ENCODE measurements around the gene INPP5A.
A peak's percentile ranks its signal among the peaks of the same experiment; 100 is the strongest.

The INPP5A gene

GRCh38 chr10:132562177-132562915, 24.8 kb downstream of the INPP5A start:
- no peak overlapping the region for H3K4me3 ChIP-seq (ENCODE audit: low read depth, low read length)
- no peaks in the 10 kb centered on the region for H3K36me3 ChIP-seq (ENCODE audit: control insufficient read depth, insufficient read depth, low read length)
- H3K9me3 ChIP-seq (ENCODE audit: control insufficient read depth, insufficient read depth, low read length) = no peaks in the 10 kb centered on the region
- no peak overlapping the region for H3K9ac ChIP-seq (ENCODE audit: low read depth, low read length)
- H3K27me3 ChIP-seq (ENCODE audit: control insufficient read depth, insufficient read depth, low read length) = no peaks in the 10 kb centered on the region
- H3K4me1 ChIP-seq (ENCODE audit: control insufficient read depth, insufficient read depth, low read length) = no peaks in the 10 kb centered on the region

- no peak overlapping the region for H3K9ac ChIP-seq (ENCODE audit: low read depth, low read length)
- H3K27me3 ChIP-seq (ENCODE audit: control insufficient read depth, insufficient read depth, low read length) = no peaks in the 10 kb centered on the region
- no peaks in the 10 kb centered on the region for H3K9me3 ChIP-seq (ENCODE audit: control insufficient read depth, insufficient read depth, low read length)
- H3K4me3 ChIP-seq (ENCODE audit: low read depth, low read length) = no peak overlapping the region
- no peaks in the 10 kb centered on the region for H3K4me1 ChIP-seq (ENCODE audit: control insufficient read depth, insufficient read depth, low read length)
- no peaks in the 10 kb centered on the region for H3K36me3 ChIP-seq (ENCODE audit: control insufficient read depth, insufficient read depth, low read length)
Measured at GRCh38 chr10:132562916-132563456, 25.4 kb downstream of the INPP5A start.

GRCh38 chr10:132563485-132564248, 26.1 kb downstream of the INPP5A start:
- H3K4me1 ChIP-seq (ENCODE audit: control insufficient read depth, insufficient read depth, low read length) = no peaks in the 10 kb centered on the region
- H3K9ac ChIP-seq (ENCODE audit: low read depth, low read length) = no peak overlapping the region
- no peaks in the 10 kb centered on the region for H3K36me3 ChIP-seq (ENCODE audit: control insufficient read depth, insufficient read depth, low read length)
- H3K27me3 ChIP-seq (ENCODE audit: control insufficient read depth, insufficient read depth, low read length) = no peaks in the 10 kb centered on the region
- H3K4me3 ChIP-seq (ENCODE audit: low read depth, low read length) = no peak overlapping the region
- H3K9me3 ChIP-seq (ENCODE audit: control insufficient read depth, insufficient read depth, low read length) = no peaks in the 10 kb centered on the region

GRCh38 chr10:132564249-132564605, 26.6 kb downstream of the INPP5A start:
- Histone ChIP-seq H3K9me3 (ENCODE audit: control insufficient read depth, insufficient read depth, low read length) (no peaks in the 10 kb centered on the region), H3K4me1 (ENCODE audit: control insufficient read depth, insufficient read depth, low read length) (no peaks in the 10 kb centered on the region), H3K4me3 (ENCODE audit: low read depth, low read length) (no peak overlapping the region), H3K36me3 (ENCODE audit: control insufficient read depth, insufficient read depth, low read length) (no peaks in the 10 kb centered on the region), H3K9ac (ENCODE audit: low read depth, low read length) (no peak overlapping the region), H3K27me3 (ENCODE audit: control insufficient read depth, insufficient read depth, low read length) (no peaks in the 10 kb centered on the region)

GRCh38 chr10:132564690-132565089, 27.1 kb downstream of the INPP5A start:
- H3K36me3 ChIP-seq (ENCODE audit: control insufficient read depth, insufficient read depth, low read length) = no peaks in the 10 kb centered on the region
- no peak overlapping the region for H3K4me3 ChIP-seq (ENCODE audit: low read depth, low read length)
- H3K27me3 ChIP-seq (ENCODE audit: control insufficient read depth, insufficient read depth, low read length) = no peaks in the 10 kb centered on the region
- no peaks in the 10 kb centered on the region for H3K9me3 ChIP-seq (ENCODE audit: control insufficient read depth, insufficient read depth, low read length)
- H3K9ac ChIP-seq (ENCODE audit: low read depth, low read length) = no peak overlapping the region
- no peaks in the 10 kb centered on the region for H3K4me1 ChIP-seq (ENCODE audit: control insufficient read depth, insufficient read depth, low read length)

- Histone ChIP-seq H3K4me1 (ENCODE audit: control insufficient read depth, insufficient read depth, low read length) (no peaks in the 10 kb centered on the region), H3K36me3 (ENCODE audit: control insufficient read depth, insufficient read depth, low read length) (no peaks in the 10 kb centered on the region), H3K9me3 (ENCODE audit: control insufficient read depth, insufficient read depth, low read length) (no peaks in the 10 kb centered on the region), H3K27me3 (ENCODE audit: control insufficient read depth, insufficient read depth, low read length) (no peaks in the 10 kb centered on the region), H3K9ac (ENCODE audit: low read depth, low read length) (no peak overlapping the region), H3K4me3 (ENCODE audit: low read depth, low read length) (no peak overlapping the region)
Measured at GRCh38 chr10:132565516-132566209, 28.1 kb downstream of the INPP5A start.

- Histone ChIP-seq H3K9ac (ENCODE audit: low read depth, low read length) (no peak overlapping the region), H3K27me3 (ENCODE audit: control insufficient read depth, insufficient read depth, low read length) (no peaks in the 10 kb centered on the region), H3K9me3 (ENCODE audit: control insufficient read depth, insufficient read depth, low read length) (no peaks in the 10 kb centered on the region), H3K36me3 (ENCODE audit: control insufficient read depth, insufficient read depth, low read length) (no peaks in the 10 kb centered on the region), H3K4me1 (ENCODE audit: control insufficient read depth, insufficient read depth, low read length) (no peaks in the 10 kb centered on the region), H3K4me3 (ENCODE audit: low read depth, low read length) (no peak overlapping the region)
Measured at GRCh38 chr10:132566892-132567291, 29.3 kb downstream of the INPP5A start.

GRCh38 chr10:132570265-132570664, 32.7 kb downstream of the INPP5A start:
- Histone ChIP-seq H3K4me1 (ENCODE audit: control insufficient read depth, insufficient read depth, low read length) (peaks cover 2% of the 10 kb centered on the region), H3K9ac (ENCODE audit: low read depth, low read length) (no peak overlapping the region), H3K4me3 (ENCODE audit: low read depth, low read length) (no peak overlapping the region), H3K9me3 (ENCODE audit: control insufficient read depth, insufficient read depth, low read length) (no peaks in the 10 kb centered on the region), H3K27me3 (ENCODE audit: control insufficient read depth, insufficient read depth, low read length) (no peaks in the 10 kb centered on the region), H3K36me3 (ENCODE audit: control insufficient read depth, insufficient read depth, low read length) (no peaks in the 10 kb centered on the region)

GRCh38 chr10:132570771-132571649, 33.4 kb downstream of the INPP5A start:
- Histone ChIP-seq H3K9me3 (ENCODE audit: control insufficient read depth, insufficient read depth, low read length) (no peaks in the 10 kb centered on the region), H3K9ac (ENCODE audit: low read depth, low read length) (no peak overlapping the region), H3K4me1 (ENCODE audit: control insufficient read depth, insufficient read depth, low read length) (peaks cover 2% of the 10 kb centered on the region), H3K27me3 (ENCODE audit: control insufficient read depth, insufficient read depth, low read length) (no peaks in the 10 kb centered on the region), H3K4me3 (ENCODE audit: low read depth, low read length) (no peak overlapping the region), H3K36me3 (ENCODE audit: control insufficient read depth, insufficient read depth, low read length) (no peaks in the 10 kb centered on the region)

- Histone ChIP-seq H3K4me1 (ENCODE audit: control insufficient read depth, insufficient read depth, low read length) (peaks cover 2% of the 10 kb centered on the region), H3K4me3 (ENCODE audit: low read depth, low read length) (no peak overlapping the region), H3K9ac (ENCODE audit: low read depth, low read length) (peak overlapping the region; percentile 54), H3K27me3 (ENCODE audit: control insufficient read depth, insufficient read depth, low read length) (no peaks in the 10 kb centered on the region), H3K9me3 (ENCODE audit: control insufficient read depth, insufficient read depth, low read length) (no peaks in the 10 kb centered on the region), H3K36me3 (ENCODE audit: control insufficient read depth, insufficient read depth, low read length) (no peaks in the 10 kb centered on the region)
Measured at GRCh38 chr10:132571650-132572544, 34.3 kb downstream of the INPP5A start.

All from iPS-15b (cell line).